COR-L47 (cell line): ENCODE results near the gene PDGFRB.
A peak's percentile ranks its signal among the peaks of the same experiment; 100 is the strongest.

Experiments used
- DNase-seq: peaks from one replicate; lab custom pipeline; 2025; lab: John Stamatoyannopoulos, UW

Gene PDGFRB

DNA sequence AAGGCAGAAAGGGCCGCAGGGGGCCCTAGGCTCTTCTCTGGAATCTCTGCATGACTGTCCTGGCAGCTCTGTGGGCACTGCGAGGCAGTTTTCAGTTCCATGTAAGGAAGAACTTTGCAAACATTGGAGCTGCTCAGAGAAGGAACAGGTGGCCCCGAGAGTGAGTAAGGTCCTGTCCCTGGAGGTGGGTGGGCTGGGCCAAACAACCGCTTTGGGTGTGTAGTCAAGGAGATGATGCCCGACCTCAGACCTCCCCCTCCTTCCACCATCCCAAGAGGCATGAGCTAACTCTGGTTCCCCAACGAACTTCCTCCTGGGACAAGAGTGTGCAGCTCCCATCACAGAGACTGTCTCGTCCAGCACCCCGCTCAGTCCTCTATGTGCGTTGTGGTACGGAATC lies 89.8 kb downstream of the PDGFRB start:
- no peak for DNase-seq

DNA sequence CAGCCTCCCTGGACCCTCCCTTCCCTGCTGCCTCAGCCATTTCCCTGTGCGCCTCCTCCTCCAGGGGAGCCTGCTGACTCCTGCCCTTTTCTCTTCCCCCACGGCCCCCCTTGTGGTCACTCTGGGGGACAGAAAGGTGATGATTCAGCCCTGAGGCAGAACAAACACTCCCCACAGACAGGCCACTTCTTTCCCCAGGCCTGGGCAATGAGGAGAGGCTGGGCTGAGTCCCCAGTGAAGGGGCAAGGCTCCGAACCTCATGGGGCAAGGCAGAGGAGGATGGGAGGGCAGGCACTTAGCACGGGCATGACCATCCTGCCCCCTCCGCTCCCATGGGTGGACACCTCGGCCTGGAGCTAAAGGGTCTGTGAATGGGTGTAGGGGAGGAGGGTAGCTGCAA lies 90.3 kb downstream of the PDGFRB start:
- DNase-seq, result no peak

DNA sequence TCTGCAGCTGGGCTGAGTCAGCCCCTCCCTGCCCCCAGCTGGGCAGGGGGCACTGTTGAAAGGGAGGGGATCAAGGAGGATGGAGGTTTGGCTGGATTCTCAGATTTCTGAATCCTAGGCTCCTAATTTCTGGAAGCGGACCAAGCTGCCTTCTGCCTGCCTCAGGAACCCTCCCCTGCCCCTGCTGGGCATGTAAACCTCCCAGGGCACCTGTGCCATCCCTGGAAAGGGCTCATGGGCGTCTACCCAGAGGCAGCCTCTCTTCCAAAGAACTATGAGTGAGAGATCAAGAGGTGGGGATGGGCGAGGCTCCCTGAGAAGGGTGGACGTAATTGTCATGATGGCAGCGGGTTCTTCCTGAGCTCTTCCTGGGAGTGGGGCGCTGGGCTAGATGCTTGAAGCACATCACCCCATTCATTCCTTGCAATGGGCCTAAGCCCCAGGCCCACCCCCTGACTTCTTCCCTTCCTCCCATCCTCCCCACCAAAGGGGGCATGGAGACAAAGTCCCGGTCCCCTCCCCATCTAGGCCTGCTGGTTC lies 90.9 kb downstream of the PDGFRB start:
- DNase-seq, result peak; percentile 73
